Uterus (tissue), 2 donors: ENCODE data around the gene NTRK2.

Experiments
- CTCF ChIP-seq, 4 experiments: fragments of 200-600 bp in 2 of 4; fragments of 450-650 bp in 2 of 4; sonication (generic) in 2 of 4; IDR thresholded peaks; one replicate each; pipeline ENCODE4 v1.5.1; 2016 to 2019; ENCODE audit warnings: antibody characterized with exemption in 4 of 4, mild to moderate bottlenecking in 2 of 4, moderate library complexity in 1 of 4
- POLR2A ChIP-seq, 2 donors: fragments of 450-650 bp; IDR thresholded peaks; one replicate each; pipeline ENCODE4 v1.6.1; 2016; ENCODE audit warnings: antibody characterized with exemption in 2 of 2, mild to moderate bottlenecking in 1 of 2, moderate library complexity in 1 of 2

GRCh38 chr9:84829471-84829870, 159.9 kb downstream of the NTRK2 start:
- no peak for TF ChIP-seq CTCF (IDR thresholded peaks at IDR 0.05)
- TF ChIP-seq POLR2A (IDR thresholded peaks at IDR 0.05), result no peak
